ENCODE measurements around the gene RAET1G. TPM values are rescaled to one million over a fixed set of nuclear protein-coding genes. Genes with fewer than 3 reads are reported as not detected.

Gene RAET1G
- total RNA-seq, 4 donors from 2014 or later: 0.89 TPM; not detected in 3

DNA sequence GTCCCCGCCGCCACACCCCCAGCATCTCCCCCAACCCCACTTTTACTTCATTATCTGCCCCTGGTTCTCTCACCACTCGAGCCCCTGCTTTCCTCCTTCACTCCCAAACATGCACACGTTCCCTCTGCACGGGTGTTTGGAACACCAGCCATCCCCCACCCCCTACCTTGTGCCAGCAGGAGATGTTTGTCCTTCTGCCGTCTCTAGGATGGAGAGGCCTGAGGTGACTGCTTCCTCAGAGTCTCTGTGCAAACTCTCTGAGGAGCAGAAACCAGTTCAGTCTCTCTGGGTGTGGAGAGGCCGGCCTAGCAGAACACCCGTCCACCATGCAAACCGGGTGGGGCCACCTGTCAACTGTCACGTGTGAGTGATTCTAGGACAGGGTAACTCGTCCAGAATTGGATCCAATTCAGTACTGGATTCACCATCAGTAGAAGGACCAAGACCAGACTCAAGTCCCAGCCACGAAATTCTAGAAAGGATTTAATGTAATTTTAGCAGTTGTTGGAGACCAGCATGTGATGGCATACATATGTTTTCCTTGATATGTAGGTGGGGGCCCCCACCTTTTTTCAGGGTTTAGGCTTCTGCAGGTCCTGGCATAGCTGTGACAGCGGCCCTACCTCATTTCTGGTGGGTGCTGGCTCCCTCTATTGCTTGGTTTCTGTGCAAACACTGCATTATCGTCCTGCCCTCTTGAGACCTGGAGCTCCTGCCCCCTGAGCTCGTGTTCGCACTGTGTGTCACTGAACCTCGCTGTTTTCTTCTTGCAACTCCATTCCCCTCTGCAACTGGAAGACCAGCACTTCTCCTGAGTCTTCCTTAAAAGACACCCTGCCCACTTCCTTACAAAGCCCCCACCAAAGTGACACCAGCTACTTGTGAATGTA is 24.8 kb downstream of the RAET1G start, which contains the start of gene RAET1E:
TSS of gene RAET1E (minus strand) at position 259 of the 890 bp plus-strand sequence. CDS start 7,212 bp downstream, outside the sequence.
- Histone ChIP-seq H3K36me3 (no peaks in the 10 kb centered on the region), H3K4me1 (peaks cover 35 to 42% of the 10 kb centered on the region in 2 donors), H3K27ac (peak within 1 kb of the TSS; percentile 77 to 86 (median 85)), H3K27me3 (no peaks in the 10 kb centered on the region), H3K4me3 (peak within 1 kb of the TSS; percentile 12 to 21 (median 17)), H3K9me3 (no peaks in the 10 kb centered on the region)
- in situ Hi-C loops (cut with MboI; ENCODE audit: low sequenced_read_pairs in 4 of 4) (no loop called here), intact Hi-C loops (cut with DNase I; ENCODE audit: low total_unique reads) (loop anchor here (1.0 to 10.0 kb wide), 6 partner anchors 28 to 1497 kb away; partner anchors contain the start of genes LRP11, PPIL4 and ZBTB2)
- DNase-seq (no peak), ATAC-seq (no peak)
- TF ChIP-seq POLR2A (IDR thresholded peaks at IDR 0.05): no peak
- TF ChIP-seq, protein P1, sequence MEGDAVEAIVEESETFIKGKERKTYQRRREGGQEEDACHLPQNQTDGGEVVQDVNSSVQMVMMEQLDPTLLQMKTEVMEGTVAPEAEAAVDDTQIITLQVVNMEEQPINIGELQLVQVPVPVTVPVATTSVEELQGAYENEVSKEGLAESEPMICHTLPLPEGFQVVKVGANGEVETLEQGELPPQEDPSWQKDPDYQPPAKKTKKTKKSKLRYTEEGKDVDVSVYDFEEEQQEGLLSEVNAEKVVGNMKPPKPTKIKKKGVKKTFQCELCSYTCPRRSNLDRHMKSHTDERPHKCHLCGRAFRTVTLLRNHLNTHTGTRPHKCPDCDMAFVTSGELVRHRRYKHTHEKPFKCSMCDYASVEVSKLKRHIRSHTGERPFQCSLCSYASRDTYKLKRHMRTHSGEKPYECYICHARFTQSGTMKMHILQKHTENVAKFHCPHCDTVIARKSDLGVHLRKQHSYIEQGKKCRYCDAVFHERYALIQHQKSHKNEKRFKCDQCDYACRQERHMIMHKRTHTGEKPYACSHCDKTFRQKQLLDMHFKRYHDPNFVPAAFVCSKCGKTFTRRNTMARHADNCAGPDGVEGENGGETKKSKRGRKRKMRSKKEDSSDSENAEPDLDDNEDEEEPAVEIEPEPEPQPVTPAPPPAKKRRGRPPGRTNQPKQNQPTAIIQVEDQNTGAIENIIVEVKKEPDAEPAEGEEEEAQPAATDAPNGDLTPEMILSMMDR (IDR thresholded peaks at IDR 0.05 in 4 of 5, conservative IDR thresholded peaks at IDR 0.05 in 1 of 5): no peak

DNA sequence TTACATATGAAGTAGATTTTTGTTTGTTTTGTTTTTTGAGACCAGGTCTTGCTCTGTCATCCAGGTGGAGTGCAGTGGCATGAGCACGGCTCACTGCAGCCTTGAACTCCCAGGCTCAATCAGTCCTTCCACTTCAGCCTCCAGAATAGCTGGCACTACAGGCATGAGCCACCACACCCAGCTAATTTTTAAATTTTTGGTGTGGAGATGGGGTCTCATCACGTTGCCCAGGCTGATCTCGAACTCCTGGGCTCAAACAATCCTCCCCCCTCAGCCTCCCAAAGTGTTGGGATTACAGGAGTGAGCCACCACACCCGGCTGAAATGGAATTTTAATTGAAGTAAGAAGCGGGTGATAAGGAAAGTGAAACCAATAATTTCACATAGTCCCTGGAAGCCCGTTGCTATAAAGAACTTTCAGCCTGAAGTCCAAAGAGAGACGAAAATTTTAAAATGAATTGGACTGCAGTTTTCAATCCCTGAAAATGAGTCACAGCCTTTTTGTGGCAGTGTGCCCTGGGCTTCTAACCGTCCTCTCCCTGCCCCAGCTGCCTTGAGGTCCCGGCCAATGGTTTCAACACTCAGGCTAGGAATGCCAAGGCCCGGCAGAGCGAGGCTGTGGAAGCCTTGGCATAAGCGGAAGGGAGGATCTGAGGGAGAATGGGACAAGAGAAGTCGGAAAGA is 25.8 kb downstream of the RAET1G start:
- Histone ChIP-seq H3K4me1 (peaks cover 35 to 42% of the 10 kb centered on the region in 2 donors), H3K27me3 (no peaks in the 10 kb centered on the region), H3K27ac (peak overlapping the region; percentile 77 to 86 (median 85)), H3K9me3 (no peaks in the 10 kb centered on the region), H3K4me3 (peak overlapping the region; percentile 12 to 21 (median 17)), H3K36me3 (no peaks in the 10 kb centered on the region)
- intact Hi-C loops (cut with DNase I; ENCODE audit: low total_unique reads) (loop anchor here (1.0 to 10.0 kb wide), 6 partner anchors 29 to 1498 kb away; partner anchors contain the start of genes LRP11, PPIL4 and ZBTB2), in situ Hi-C loops (cut with MboI; ENCODE audit: low sequenced_read_pairs in 4 of 4) (no loop called here)
- DNase-seq: peak; percentile 91 to 96
- no peak for TF ChIP-seq POLR2A (IDR thresholded peaks at IDR 0.05)
- TF ChIP-seq, protein P1 (IDR thresholded peaks at IDR 0.05 in 4 of 5, conservative IDR thresholded peaks at IDR 0.05 in 1 of 5): no peak
- ATAC-seq: peak; percentile 82 to 87

DNA sequence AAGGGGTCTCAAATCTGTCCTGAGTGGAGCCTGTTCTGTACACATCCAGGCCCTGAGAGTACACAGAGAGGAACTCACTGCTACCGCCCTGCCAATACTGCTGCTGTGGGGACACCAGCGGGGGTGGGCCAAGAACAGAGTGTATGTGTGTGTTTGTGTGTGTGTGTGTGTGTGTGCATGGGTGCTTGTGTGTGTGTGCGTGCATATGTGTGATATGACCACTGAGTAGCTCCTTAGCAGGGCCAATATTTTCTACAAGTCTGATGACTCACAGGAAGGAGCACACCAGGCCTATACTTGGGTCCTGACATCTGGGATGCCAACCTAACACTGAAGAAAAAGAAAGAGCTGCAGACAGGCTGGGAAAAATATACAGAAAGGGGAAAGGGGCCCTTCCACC is 26.4 kb downstream of the RAET1G start:
- Histone ChIP-seq H3K9me3 (no peaks in the 10 kb centered on the region), H3K27ac (peak overlapping the region; percentile 77 to 86 (median 85)), H3K36me3 (no peaks in the 10 kb centered on the region), H3K27me3 (no peaks in the 10 kb centered on the region), H3K4me1 (peaks cover 35 to 42% of the 10 kb centered on the region in 2 donors), H3K4me3 (no peak overlapping the region)
- peak in 1 of 2 donors; percentile 24 for DNase-seq
- TF ChIP-seq, protein P1 (IDR thresholded peaks at IDR 0.05 in 4 of 5, conservative IDR thresholded peaks at IDR 0.05 in 1 of 5): no peak
- in situ Hi-C loops (cut with MboI; ENCODE audit: low sequenced_read_pairs in 4 of 4) (no loop called here), intact Hi-C loops (cut with DNase I; ENCODE audit: low total_unique reads) (loop anchor here (2.0 to 10.0 kb wide), 4 partner anchors 56 to 1498 kb away; partner anchors contain the start of genes PPIL4 and ZBTB2)
- peak; percentile 34 to 59 for ATAC-seq

DNA sequence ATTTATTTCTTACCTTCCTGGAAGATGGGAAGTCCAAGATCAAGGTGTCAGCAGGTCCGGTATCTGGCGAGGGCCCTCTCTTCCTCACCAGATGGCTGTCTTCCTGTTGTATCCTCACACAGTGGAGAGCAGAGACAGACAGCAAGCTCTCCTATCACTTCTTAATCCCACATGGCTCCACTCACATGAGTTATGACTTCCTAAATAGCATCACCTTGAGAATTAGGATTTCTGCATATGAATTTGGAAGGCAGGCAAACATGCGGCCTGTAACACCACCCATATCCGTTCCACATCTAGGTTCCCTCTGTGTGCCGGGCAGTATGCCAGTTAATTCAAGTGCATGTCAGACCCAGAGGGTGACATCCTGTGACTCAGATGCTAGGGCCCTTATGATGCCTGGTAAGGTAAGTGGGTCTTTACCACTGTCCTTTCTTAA is 27.1 kb downstream of the RAET1G start:
- intact Hi-C loops (cut with DNase I; ENCODE audit: low total_unique reads): loop anchor here (2.0 to 10.0 kb wide), 4 partner anchors 55 to 1499 kb away; partner anchors contain the start of genes PPIL4 and ZBTB2
- Histone ChIP-seq H3K9me3 (no peaks in the 10 kb centered on the region), H3K4me3 (no peak overlapping the region), H3K4me1 (peaks cover 35 to 45% of the 10 kb centered on the region in 2 donors), H3K27me3 (no peaks in the 10 kb centered on the region), H3K36me3 (no peaks in the 10 kb centered on the region), H3K27ac (peak overlapping the region; percentile 77 to 86 (median 85))
- ATAC-seq (peak; percentile 64 to 79), DNase-seq (peak; percentile 78 to 88)
- in situ Hi-C loops (cut with MboI; ENCODE audit: low sequenced_read_pairs in 4 of 4): no loop called here
- TF ChIP-seq, protein P1 (IDR thresholded peaks at IDR 0.05 in 4 of 5, conservative IDR thresholded peaks at IDR 0.05 in 1 of 5): no peak
- TF ChIP-seq POLR2A (IDR thresholded peaks at IDR 0.05): no peak

Data from gastrocnemius medialis (tissue), 4 donors.